GM18505 (cell line): ENCODE results near the gene DPH7.
"Not testable (repeated sequence)": the region's sequence is repeated elsewhere in the genome, so short reads cannot be mapped to it uniquely, and the experiment has no call there.

Source experiments
- ATAC-seq: cut with Tn5 transposase; IDR thresholded peaks from one replicate; pipeline ENCODE4 v1.9.1; 2021; ENCODE audit not compliant: unreplicated experiment
- POLR2A ChIP-seq: IDR thresholded peaks from 4 replicates; pipeline ENCODE4 v1.6.1; 2011; ENCODE audit warnings: borderline replicate concordance; ENCODE audit not compliant: insufficient read depth, insufficient read length; ENCODE audit errors: extremely low read depth

Gene DPH7

GRCh38 chr9:137535120-137535428, 43.7 kb downstream of the DPH7 start:
- no peak for ATAC-seq
- no peak for TF ChIP-seq POLR2A

GRCh38 chr9:137534256-137535119, 44.2 kb downstream of the DPH7 start:
- no peak for TF ChIP-seq POLR2A
- no peak for ATAC-seq

GRCh38 chr9:137532891-137533468, 45.7 kb downstream of the DPH7 start:
- ATAC-seq: not testable (repeated sequence)

- no peak for TF ChIP-seq POLR2A
- no peak for ATAC-seq
Observed at GRCh38 chr9:137531099-137531765, 47.5 kb downstream of the DPH7 start.

GRCh38 chr9:137530331-137530730, 48.4 kb downstream of the DPH7 start:
- TF ChIP-seq POLR2A: no peak
- no peak for ATAC-seq

GRCh38 chr9:137524981-137525317, 53.8 kb downstream of the DPH7 start:
- no peak for ATAC-seq
- no peak for TF ChIP-seq POLR2A

- TF ChIP-seq POLR2A: no peak
- ATAC-seq: no peak
Observed at GRCh38 chr9:137524161-137524980, 54.4 kb downstream of the DPH7 start.

- TF ChIP-seq POLR2A: no peak
- no peak for ATAC-seq
Observed at GRCh38 chr9:137522746-137523455, 55.8 kb downstream of the DPH7 start.

- ATAC-seq: no peak
- TF ChIP-seq POLR2A: no peak
Observed at GRCh38 chr9:137521405-137521985, 57.2 kb downstream of the DPH7 start.

GRCh38 chr9:137520614-137521404, 57.9 kb downstream of the DPH7 start:
- no peak for ATAC-seq
- no peak for TF ChIP-seq POLR2A

GRCh38 chr9:137519553-137519952, 59.2 kb downstream of the DPH7 start:
- ATAC-seq: no peak
- TF ChIP-seq POLR2A: no peak

GRCh38 chr9:137518661-137519459, 59.9 kb downstream of the DPH7 start:
- ATAC-seq: not testable (repeated sequence)
